ENCODE measurements around the gene ANLN.

Gene ANLN

GRCh38 chr7:36363515-36363914, 26.1 kb upstream of the ANLN start:
- no peak for DNase-seq (ENCODE audit: low read depth)
- no peak overlapping the region for H3K4me3 ChIP-seq (ENCODE audit: low read depth, low read length)
- TF ChIP-seq MYC (IDR thresholded peaks at IDR 0.05; ENCODE audit: low read depth, low read length) (no peak), POLR2A (IDR thresholded peaks at IDR 0.05; ENCODE audit: extremely low read depth, insufficient read length) (no peak), MAX (IDR thresholded peaks at IDR 0.05; ENCODE audit: low read depth, low read length) (no peak), CTCF (IDR thresholded peaks at IDR 0.05; ENCODE audit: low read depth, low read length) (no peak)

GRCh38 chr7:36366005-36366717, 23.5 kb upstream of the ANLN start:
- no peak for DNase-seq (ENCODE audit: low read depth)
- TF ChIP-seq MAX (IDR thresholded peaks at IDR 0.05; ENCODE audit: low read depth, low read length) (no peak), POLR2A (IDR thresholded peaks at IDR 0.05; ENCODE audit: extremely low read depth, insufficient read length) (no peak), CTCF (IDR thresholded peaks at IDR 0.05; ENCODE audit: low read depth, low read length) (no peak), MYC (IDR thresholded peaks at IDR 0.05; ENCODE audit: low read depth, low read length) (no peak)
- H3K4me3 ChIP-seq (ENCODE audit: low read depth, low read length) = peak overlapping the region; percentile 68

GRCh38 chr7:36366718-36367560, 22.7 kb upstream of the ANLN start:
- DNase-seq (ENCODE audit: low read depth) = peak; percentile 95
- peak overlapping the region; percentile 68 for H3K4me3 ChIP-seq (ENCODE audit: low read depth, low read length)
- TF ChIP-seq POLR2A (IDR thresholded peaks at IDR 0.05; ENCODE audit: extremely low read depth, insufficient read length) = no peak
- peak; percentile 93 for TF ChIP-seq CTCF (IDR thresholded peaks at IDR 0.05; ENCODE audit: low read depth, low read length)
- peak; percentile 28; the same call in 1 of the 2 replicates for TF ChIP-seq MAX (IDR thresholded peaks at IDR 0.05; ENCODE audit: low read depth, low read length)

- no peak for DNase-seq (ENCODE audit: low read depth)
- TF ChIP-seq MAX (IDR thresholded peaks at IDR 0.05; ENCODE audit: low read depth, low read length) (no peak), POLR2A (IDR thresholded peaks at IDR 0.05; ENCODE audit: extremely low read depth, insufficient read length) (no peak), CTCF (IDR thresholded peaks at IDR 0.05; ENCODE audit: low read depth, low read length) (no peak), MYC (IDR thresholded peaks at IDR 0.05; ENCODE audit: low read depth, low read length) (no peak)
Observed at GRCh38 chr7:36367561-36368077, 22.0 kb upstream of the ANLN start.

GRCh38 chr7:36368496-36368895, 21.2 kb upstream of the ANLN start:
- no peak overlapping the region for H3K4me3 ChIP-seq (ENCODE audit: low read depth, low read length)
- DNase-seq (ENCODE audit: low read depth) = no peak
- no peak for TF ChIP-seq CTCF (IDR thresholded peaks at IDR 0.05; ENCODE audit: low read depth, low read length)
- no peak for TF ChIP-seq MYC (IDR thresholded peaks at IDR 0.05; ENCODE audit: low read depth, low read length)
- TF ChIP-seq POLR2A (IDR thresholded peaks at IDR 0.05; ENCODE audit: extremely low read depth, insufficient read length) = no peak
- TF ChIP-seq MAX (IDR thresholded peaks at IDR 0.05; ENCODE audit: low read depth, low read length) = no peak

More at GRCh38 chr7:36367561-36368077, 22.0 kb upstream of the ANLN start:
- H3K4me3 ChIP-seq (ENCODE audit: low read depth, low read length) = peak overlapping the region; percentile 68

Data from NB4 (cell line).